Brain microvascular endothelial cell (primary cell): ENCODE measurements around the gene UQCC2.

Source experiments
- DNase-seq: peaks from one replicate; pipeline ENCODE4 v3.0.0-alpha.2; 2020
- H3K27ac ChIP-seq: fragments of 250-450 bp; sonication (Bioruptor Pico); 2 replicates; pipeline ENCODE4 v1.5.1; 2020; ENCODE audit warnings: mild to moderate bottlenecking, moderate library complexity
- H3K27me3 ChIP-seq: fragments of 250-450 bp; sonication (Bioruptor Pico); replicated peaks from 2 replicates; pipeline ENCODE4 v1.5.1; 2020; ENCODE audit warnings: mild to moderate bottlenecking
- H3K36me3 ChIP-seq: fragments of 250-450 bp; sonication (Bioruptor Pico); replicated peaks from 2 replicates; pipeline ENCODE4 v1.5.1; 2020; ENCODE audit warnings: mild to moderate bottlenecking
- H3K4me3 ChIP-seq: 2 replicates; pipeline ENCODE4 v1.5.1; 2011; ENCODE audit warnings: low read depth, mild to moderate bottlenecking, control low read depth, low read length, moderate library complexity
- in situ Hi-C: cut with HindIII; loops from 2 replicates; pipeline ENCODE4 v1.10.0; 2017; ENCODE audit warnings: low sequenced_read_pairs, low pct_ligation_motif_present
- TF ChIP-seq, protein P1 (sequence below): IDR thresholded peaks from 2 replicates; pipeline ENCODE4 v1.5.1; 2011; ENCODE audit warnings: low read depth, mild to moderate bottlenecking, moderate library complexity, low read length, control low read depth, inconsistent platforms; ENCODE audit errors: missing control alignments

UQCC2 gene

DNA sequence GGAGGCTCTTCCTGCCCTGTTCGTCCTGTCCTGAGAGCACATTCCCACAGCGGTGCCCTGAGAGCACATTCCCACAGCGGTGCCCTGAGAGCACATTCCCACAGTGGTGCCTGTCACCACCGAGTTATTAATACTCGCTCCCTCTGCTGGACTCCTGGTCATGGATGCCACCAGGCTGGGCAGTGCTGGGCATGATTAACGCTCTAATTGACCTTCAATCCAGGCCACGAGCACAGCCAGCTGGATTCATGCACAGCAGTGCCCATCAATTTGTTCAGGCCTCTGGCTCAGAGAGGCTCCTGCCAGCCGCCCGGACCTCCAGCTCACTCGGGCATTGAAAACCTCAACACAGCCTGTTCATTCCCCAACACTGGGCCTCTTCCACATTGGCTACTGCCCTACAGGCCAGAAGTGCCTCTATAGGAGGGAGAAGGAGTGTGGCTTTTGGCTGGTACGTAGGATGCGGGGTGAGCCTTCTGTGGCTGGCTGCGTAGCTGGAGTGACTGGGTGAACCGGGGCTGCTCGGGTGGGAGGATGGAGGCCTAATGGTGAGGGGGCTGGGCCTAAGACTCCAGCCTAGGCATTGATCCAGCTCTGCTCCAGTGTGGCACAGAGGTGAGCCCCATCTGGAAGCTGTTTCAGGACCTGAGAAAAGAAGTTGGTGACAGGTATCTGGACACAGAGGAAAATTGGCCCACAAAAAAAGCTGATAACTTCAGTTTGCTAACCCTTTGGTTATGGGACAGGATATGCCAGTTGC is 25.9 kb upstream of the UQCC2 start:
- in situ Hi-C loops: no loop called here
- no peak overlapping the region for H3K4me3 ChIP-seq
- TF ChIP-seq, protein P1, sequence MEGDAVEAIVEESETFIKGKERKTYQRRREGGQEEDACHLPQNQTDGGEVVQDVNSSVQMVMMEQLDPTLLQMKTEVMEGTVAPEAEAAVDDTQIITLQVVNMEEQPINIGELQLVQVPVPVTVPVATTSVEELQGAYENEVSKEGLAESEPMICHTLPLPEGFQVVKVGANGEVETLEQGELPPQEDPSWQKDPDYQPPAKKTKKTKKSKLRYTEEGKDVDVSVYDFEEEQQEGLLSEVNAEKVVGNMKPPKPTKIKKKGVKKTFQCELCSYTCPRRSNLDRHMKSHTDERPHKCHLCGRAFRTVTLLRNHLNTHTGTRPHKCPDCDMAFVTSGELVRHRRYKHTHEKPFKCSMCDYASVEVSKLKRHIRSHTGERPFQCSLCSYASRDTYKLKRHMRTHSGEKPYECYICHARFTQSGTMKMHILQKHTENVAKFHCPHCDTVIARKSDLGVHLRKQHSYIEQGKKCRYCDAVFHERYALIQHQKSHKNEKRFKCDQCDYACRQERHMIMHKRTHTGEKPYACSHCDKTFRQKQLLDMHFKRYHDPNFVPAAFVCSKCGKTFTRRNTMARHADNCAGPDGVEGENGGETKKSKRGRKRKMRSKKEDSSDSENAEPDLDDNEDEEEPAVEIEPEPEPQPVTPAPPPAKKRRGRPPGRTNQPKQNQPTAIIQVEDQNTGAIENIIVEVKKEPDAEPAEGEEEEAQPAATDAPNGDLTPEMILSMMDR: no peak
- H3K36me3 ChIP-seq: no peaks in the 10 kb centered on the region
- DNase-seq: no peak
- no peaks in the 10 kb centered on the region for H3K27me3 ChIP-seq
- H3K27ac ChIP-seq: no peak overlapping the region

DNA sequence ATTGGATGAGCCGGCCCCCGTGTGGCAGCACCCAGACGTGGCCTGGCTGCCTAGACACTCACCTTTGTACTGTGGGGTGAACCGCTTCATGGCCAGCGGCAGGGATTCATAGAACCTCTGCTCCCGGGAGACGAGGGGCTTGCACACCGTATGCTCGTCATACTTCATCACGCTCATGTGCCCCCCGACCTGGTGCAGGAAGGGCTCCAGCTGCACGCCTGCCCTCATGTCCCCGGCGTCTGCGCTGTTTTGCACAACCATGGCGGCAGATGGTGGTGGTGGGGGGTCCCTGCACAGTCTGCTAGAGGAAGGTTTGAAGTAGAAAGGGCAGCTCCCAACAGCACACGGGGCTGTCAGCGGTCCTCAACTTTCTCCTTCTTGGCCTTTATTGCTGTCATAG is 23.7 kb upstream of the UQCC2 start:
- TF ChIP-seq, protein P1: no peak
- in situ Hi-C loops: no loop called here
- no peak for DNase-seq
- H3K27ac ChIP-seq: no peak overlapping the region
- no peak overlapping the region for H3K4me3 ChIP-seq
- H3K27me3 ChIP-seq: no peaks in the 10 kb centered on the region
- H3K36me3 ChIP-seq: no peaks in the 10 kb centered on the region

DNA sequence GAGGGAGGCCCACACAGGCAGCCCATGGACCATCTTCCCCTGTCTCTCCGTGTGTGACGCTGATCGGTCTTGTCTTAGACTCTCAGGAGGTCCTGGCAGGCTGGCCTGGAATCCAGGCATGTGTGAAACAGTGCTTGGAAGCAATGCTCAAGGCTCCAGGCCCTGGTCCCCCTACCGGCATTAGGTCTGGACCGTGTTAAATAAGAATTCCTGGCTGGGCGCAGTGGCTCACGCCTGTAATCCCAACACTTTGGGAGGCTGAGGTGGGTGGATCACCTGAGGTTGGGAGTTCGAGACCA is 22.2 kb upstream of the UQCC2 start:
- no peak for DNase-seq

DNA sequence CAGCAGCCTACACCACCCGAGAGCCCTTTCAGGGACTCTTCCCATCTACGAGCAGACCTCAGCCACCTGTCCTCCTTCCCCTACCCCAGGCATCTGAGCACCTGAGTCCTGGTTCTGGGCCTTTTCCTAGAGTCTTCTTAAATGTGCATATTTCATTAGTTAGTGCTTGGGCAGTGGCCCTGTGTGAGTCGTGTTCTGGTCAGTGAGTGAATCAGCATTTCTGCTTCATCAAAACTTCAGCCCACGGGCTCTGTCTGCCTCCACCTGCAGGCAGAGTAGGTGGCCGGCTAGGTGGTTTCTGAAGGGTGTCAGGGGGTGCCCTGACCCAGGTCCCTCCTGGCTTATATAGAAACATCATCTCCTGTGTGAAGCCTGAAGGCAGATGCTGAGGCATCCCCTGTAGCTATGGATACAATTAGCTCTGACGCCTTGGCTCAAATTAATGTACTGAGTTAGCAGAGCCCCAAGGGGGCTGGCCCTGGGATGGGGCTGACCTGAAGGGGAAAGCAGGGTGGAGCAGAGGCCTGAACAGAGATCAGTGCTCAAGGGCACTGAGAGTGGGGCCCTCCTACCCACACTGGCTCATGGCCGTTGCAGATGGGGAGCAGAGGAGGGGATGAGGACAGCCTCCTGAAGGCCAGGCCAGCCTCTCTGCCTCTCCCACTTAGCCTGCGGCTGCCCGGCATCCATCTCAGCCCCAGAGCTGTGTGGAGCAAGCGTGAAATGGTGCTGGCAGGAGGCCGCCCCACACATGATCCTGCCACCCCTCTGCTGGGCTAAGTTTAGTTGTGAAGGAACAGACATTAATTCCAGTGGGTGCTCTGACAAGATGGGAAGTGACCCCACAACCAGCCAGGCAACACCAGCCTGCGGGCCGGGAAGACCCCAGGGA is 21.6 kb upstream of the UQCC2 start:
- in situ Hi-C loops: no loop called here
- Histone ChIP-seq H3K27me3 (no peaks in the 10 kb centered on the region), H3K4me3 (no peak overlapping the region), H3K27ac (no peak overlapping the region), H3K36me3 (no peaks in the 10 kb centered on the region)
- TF ChIP-seq, protein P1: no peak
- no peak for DNase-seq

More for the DNA sequence above, 22.2 kb upstream of the UQCC2 start:
- Histone ChIP-seq H3K27ac (no peak overlapping the region), H3K36me3 (no peaks in the 10 kb centered on the region), H3K4me3 (no peak overlapping the region), H3K27me3 (no peaks in the 10 kb centered on the region)
- in situ Hi-C loops: no loop called here
- TF ChIP-seq, protein P1: no peak

DNA sequence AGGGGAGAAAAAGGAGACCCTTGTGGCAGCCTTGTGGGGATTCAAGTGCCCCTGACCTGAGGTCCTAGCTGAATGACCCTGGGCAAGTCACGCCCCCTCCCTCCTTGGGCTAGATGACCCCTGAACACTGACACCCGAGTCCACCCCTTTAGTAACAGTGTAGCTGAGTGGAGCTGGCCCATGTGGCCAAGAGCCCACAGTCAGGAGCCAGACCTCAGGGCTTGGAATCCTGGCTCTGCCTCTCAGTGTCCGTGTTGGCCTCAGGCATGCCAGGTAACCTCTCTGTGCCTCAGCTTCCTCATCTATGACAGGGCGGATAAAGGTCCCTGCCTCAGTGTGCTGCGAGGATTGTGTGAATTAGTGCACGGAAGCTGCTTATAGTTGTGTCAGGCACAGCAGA is 20.9 kb upstream of the UQCC2 start:
- Histone ChIP-seq H3K27me3 (no peaks in the 10 kb centered on the region), H3K4me3 (no peak overlapping the region), H3K27ac (no peak overlapping the region), H3K36me3 (no peaks in the 10 kb centered on the region)
- TF ChIP-seq, protein P1: no peak
- DNase-seq: no peak
- in situ Hi-C loops: no loop called here
